WTC11 (cell line): ENCODE measurements around the gene HIP1.

Experiments
- FOXJ3 ChIP-seq: sonication (generic); formaldehyde crosslinking; IDR thresholded peaks from 2 replicates; pipeline ENCODE4 v1.9.0; 2021; ENCODE audit warnings: missing genetic modification reagents, mild to moderate bottlenecking, borderline replicate concordance
- FOXK1 ChIP-seq: sonication (generic); formaldehyde crosslinking; IDR thresholded peaks from 2 replicates; pipeline ENCODE4 v1.8.0; 2022; ENCODE audit warnings: mild to moderate bottlenecking, moderate library complexity, missing genetic modification reagents
- SP1 ChIP-seq: sonication (generic); formaldehyde crosslinking; conservative IDR thresholded peaks from 2 replicates; pipeline ENCODE4 v1.8.1; 2022; ENCODE audit warnings: missing genetic modification reagents
- ZNF138 ChIP-seq: sonication (generic); formaldehyde crosslinking; conservative IDR thresholded peaks from 2 replicates; pipeline ENCODE4 v1.8.1; 2022; ENCODE audit warnings: mild to moderate bottlenecking, moderate library complexity, missing genetic modification reagents
- TF ChIP-seq, protein P1 (sequence below): fragments of 200-600 bp; IDR thresholded peaks from 2 replicates; pipeline ENCODE4 v1.8.0; 2022; ENCODE audit warnings: antibody characterized with exemption
- TF ChIP-seq, protein P2 (sequence below): sonication (generic); formaldehyde crosslinking; IDR thresholded peaks from 2 replicates; pipeline ENCODE4 v1.8.1; 2022; ENCODE audit warnings: low read depth, missing genetic modification reagents, borderline replicate concordance
- TF ChIP-seq, protein P3 (sequence below): sonication (generic); formaldehyde crosslinking; IDR thresholded peaks from 2 replicates; pipeline ENCODE4 v1.8.1; 2023; ENCODE audit warnings: mild to moderate bottlenecking, missing genetic modification reagents, borderline replicate concordance
- TF ChIP-seq, protein P4 (sequence below): sonication (generic); formaldehyde crosslinking; IDR thresholded peaks from 2 replicates; pipeline ENCODE4 v1.8.1; 2023; ENCODE audit warnings: mild to moderate bottlenecking, missing genetic modification reagents, moderate library complexity
- TF ChIP-seq, protein P5 (sequence below): sonication (generic); formaldehyde crosslinking; IDR thresholded peaks from 2 replicates; pipeline ENCODE4 v1.8.0; 2022; ENCODE audit warnings: missing genetic modification reagents
- TF ChIP-seq, protein P6 (sequence below): sonication (generic); formaldehyde crosslinking; IDR thresholded peaks from 2 replicates; pipeline ENCODE4 v1.8.0; 2022; ENCODE audit warnings: mild to moderate bottlenecking, missing genetic modification reagents

DNA sequence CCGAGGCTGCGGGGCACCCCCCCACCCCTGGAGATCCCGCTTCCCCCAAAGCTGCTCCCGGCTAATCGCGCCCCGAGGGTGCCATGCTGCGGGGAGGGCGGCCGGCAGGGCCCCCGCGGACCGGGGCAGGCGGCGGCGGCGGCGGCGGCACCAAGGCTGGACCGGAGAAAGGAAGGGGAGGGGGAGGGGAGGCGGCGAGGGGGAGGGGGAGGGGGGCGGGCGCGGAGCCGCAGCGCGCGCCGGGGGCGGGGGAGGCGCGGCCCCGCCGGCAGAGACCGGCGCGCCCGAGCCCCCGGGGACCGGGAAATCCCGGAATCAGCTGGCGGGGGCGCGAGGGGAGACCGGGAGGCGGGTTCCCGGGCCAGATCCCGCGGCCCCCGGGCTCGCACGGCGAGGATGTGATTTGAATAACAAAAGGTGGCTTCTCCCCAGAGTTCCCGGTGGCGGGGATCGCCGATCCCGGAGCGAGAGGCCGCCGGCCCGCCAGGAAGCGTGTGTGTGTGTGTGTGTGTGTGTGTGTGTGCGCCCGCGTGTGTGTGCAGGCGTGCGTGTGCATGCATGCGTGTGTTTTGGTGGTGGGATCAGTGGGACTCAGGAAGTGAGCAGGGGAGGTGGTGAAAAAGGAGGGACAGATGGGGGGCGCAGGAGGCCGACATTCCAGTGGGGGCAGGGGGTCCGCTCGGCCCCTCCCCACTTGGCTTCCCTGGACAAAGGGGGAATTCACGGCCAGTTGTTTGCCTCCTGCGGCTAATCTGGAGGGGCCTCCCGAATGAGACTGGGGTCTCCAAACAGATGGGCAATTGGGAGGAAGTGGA lies 99.5 kb downstream of the HIP1 start:
- TF ChIP-seq ZNF138 (CRISPR knock-in tag) = no peak
- TF ChIP-seq, protein P1, sequence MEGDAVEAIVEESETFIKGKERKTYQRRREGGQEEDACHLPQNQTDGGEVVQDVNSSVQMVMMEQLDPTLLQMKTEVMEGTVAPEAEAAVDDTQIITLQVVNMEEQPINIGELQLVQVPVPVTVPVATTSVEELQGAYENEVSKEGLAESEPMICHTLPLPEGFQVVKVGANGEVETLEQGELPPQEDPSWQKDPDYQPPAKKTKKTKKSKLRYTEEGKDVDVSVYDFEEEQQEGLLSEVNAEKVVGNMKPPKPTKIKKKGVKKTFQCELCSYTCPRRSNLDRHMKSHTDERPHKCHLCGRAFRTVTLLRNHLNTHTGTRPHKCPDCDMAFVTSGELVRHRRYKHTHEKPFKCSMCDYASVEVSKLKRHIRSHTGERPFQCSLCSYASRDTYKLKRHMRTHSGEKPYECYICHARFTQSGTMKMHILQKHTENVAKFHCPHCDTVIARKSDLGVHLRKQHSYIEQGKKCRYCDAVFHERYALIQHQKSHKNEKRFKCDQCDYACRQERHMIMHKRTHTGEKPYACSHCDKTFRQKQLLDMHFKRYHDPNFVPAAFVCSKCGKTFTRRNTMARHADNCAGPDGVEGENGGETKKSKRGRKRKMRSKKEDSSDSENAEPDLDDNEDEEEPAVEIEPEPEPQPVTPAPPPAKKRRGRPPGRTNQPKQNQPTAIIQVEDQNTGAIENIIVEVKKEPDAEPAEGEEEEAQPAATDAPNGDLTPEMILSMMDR = no peak
- TF ChIP-seq, protein P2, sequence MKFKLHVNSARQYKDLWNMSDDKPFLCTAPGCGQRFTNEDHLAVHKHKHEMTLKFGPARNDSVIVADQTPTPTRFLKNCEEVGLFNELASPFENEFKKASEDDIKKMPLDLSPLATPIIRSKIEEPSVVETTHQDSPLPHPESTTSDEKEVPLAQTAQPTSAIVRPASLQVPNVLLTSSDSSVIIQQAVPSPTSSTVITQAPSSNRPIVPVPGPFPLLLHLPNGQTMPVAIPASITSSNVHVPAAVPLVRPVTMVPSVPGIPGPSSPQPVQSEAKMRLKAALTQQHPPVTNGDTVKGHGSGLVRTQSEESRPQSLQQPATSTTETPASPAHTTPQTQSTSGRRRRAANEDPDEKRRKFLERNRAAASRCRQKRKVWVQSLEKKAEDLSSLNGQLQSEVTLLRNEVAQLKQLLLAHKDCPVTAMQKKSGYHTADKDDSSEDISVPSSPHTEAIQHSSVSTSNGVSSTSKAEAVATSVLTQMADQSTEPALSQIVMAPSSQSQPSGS = no peak
- TF ChIP-seq FOXJ3 (CRISPR knock-in tag) = no peak
- TF ChIP-seq, protein P3, sequence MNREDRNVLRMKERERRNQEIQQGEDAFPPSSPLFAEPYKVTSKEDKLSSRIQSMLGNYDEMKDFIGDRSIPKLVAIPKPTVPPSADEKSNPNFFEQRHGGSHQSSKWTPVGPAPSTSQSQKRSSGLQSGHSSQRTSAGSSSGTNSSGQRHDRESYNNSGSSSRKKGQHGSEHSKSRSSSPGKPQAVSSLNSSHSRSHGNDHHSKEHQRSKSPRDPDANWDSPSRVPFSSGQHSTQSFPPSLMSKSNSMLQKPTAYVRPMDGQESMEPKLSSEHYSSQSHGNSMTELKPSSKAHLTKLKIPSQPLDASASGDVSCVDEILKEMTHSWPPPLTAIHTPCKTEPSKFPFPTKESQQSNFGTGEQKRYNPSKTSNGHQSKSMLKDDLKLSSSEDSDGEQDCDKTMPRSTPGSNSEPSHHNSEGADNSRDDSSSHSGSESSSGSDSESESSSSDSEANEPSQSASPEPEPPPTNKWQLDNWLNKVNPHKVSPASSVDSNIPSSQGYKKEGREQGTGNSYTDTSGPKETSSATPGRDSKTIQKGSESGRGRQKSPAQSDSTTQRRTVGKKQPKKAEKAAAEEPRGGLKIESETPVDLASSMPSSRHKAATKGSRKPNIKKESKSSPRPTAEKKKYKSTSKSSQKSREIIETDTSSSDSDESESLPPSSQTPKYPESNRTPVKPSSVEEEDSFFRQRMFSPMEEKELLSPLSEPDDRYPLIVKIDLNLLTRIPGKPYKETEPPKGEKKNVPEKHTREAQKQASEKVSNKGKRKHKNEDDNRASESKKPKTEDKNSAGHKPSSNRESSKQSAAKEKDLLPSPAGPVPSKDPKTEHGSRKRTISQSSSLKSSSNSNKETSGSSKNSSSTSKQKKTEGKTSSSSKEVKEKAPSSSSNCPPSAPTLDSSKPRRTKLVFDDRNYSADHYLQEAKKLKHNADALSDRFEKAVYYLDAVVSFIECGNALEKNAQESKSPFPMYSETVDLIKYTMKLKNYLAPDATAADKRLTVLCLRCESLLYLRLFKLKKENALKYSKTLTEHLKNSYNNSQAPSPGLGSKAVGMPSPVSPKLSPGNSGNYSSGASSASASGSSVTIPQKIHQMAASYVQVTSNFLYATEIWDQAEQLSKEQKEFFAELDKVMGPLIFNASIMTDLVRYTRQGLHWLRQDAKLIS = no peak
- peak; percentile 73 for TF ChIP-seq SP1 (CRISPR knock-in tag)
- TF ChIP-seq, protein P4, sequence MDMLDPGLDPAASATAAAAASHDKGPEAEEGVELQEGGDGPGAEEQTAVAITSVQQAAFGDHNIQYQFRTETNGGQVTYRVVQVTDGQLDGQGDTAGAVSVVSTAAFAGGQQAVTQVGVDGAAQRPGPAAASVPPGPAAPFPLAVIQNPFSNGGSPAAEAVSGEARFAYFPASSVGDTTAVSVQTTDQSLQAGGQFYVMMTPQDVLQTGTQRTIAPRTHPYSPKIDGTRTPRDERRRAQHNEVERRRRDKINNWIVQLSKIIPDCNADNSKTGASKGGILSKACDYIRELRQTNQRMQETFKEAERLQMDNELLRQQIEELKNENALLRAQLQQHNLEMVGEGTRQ (CRISPR knock-in tag) = no peak
- TF ChIP-seq, protein P5, sequence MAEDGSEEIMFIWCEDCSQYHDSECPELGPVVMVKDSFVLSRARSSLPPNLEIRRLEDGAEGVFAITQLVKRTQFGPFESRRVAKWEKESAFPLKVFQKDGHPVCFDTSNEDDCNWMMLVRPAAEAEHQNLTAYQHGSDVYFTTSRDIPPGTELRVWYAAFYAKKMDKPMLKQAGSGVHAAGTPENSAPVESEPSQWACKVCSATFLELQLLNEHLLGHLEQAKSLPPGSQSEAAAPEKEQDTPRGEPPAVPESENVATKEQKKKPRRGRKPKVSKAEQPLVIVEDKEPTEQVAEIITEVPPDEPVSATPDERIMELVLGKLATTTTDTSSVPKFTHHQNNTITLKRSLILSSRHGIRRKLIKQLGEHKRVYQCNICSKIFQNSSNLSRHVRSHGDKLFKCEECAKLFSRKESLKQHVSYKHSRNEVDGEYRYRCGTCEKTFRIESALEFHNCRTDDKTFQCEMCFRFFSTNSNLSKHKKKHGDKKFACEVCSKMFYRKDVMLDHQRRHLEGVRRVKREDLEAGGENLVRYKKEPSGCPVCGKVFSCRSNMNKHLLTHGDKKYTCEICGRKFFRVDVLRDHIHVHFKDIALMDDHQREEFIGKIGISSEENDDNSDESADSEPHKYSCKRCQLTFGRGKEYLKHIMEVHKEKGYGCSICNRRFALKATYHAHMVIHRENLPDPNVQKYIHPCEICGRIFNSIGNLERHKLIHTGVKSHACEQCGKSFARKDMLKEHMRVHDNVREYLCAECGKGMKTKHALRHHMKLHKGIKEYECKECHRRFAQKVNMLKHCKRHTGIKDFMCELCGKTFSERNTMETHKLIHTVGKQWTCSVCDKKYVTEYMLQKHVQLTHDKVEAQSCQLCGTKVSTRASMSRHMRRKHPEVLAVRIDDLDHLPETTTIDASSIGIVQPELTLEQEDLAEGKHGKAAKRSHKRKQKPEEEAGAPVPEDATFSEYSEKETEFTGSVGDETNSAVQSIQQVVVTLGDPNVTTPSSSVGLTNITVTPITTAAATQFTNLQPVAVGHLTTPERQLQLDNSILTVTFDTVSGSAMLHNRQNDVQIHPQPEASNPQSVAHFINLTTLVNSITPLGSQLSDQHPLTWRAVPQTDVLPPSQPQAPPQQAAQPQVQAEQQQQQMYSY (CRISPR knock-in tag) = peak; percentile 36; the same call in 1 of the 2 replicates
- TF ChIP-seq, protein P6, sequence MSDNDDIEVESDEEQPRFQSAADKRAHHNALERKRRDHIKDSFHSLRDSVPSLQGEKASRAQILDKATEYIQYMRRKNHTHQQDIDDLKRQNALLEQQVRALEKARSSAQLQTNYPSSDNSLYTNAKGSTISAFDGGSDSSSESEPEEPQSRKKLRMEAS (CRISPR knock-in tag) = no peak; the same call in 1 of the 2 replicates
- TF ChIP-seq FOXK1 (CRISPR knock-in tag) = peak; percentile 79
